Measurements from ENCODE around the gene AK5.

The AK5 gene

GRCh38 chr1:77282187-77282865 lies 507 bp downstream of the AK5 start:
- peak; percentile 53 for DNase-seq (ENCODE audit: low spot score)
- no peak for TF ChIP-seq CTCF (IDR thresholded peaks at IDR 0.05; ENCODE audit: extremely low read depth, insufficient read depth, missing control alignments)
- in situ Hi-C loops (cut with MboI; ENCODE audit: low pct_unique_long_range_greater_than_20kb, low sequenced_read_pairs, unreplicated experiment): no loop called here

DNA sequence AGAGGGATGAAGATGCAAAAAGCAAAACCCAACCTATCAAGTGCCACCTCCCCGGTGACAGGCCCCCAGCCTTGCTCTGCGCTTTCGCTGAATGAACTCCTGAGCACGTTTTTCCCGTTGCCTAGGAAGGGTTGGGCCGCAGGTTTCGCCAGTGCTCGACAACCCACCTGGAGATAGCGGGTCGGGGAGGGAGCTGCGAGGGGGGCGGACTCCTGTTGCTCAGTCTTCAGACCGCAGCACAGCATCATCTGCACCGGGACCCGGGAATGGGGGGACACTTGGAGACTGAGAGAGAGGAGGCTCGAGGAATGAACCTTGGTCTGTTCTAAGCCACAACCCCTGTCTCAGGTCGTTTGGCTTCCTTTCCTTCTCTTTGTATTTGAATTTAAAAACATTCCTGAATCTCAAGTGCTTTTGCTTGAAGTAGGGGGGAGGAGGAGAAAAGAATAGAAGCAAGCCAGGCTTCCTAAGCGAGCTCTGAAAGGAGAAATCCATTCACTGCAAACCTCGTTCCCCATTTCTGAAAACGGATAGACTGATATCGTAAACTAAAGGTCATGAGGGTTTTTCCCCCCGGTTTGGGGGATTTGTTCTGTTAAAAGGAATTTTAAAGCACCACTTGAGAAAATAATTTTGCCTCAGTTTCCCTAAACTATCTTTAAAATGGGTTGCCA lies 1.2 kb downstream of the AK5 start:
- no peak for TF ChIP-seq CTCF (IDR thresholded peaks at IDR 0.05; ENCODE audit: extremely low read depth, insufficient read depth, missing control alignments)
- no peak for DNase-seq (ENCODE audit: low spot score)
- in situ Hi-C loops (cut with MboI; ENCODE audit: low pct_unique_long_range_greater_than_20kb, low sequenced_read_pairs, unreplicated experiment): no loop called here

- DNase-seq (ENCODE audit: low spot score): no peak
- no peak for TF ChIP-seq CTCF (IDR thresholded peaks at IDR 0.05; ENCODE audit: extremely low read depth, insufficient read depth, missing control alignments)
- in situ Hi-C loops (cut with MboI; ENCODE audit: low pct_unique_long_range_greater_than_20kb, low sequenced_read_pairs, unreplicated experiment): no loop called here
Measured at GRCh38 chr1:77283701-77284425, 2.0 kb downstream of the AK5 start.

GRCh38 chr1:77287535-77287934 lies 5.7 kb downstream of the AK5 start:
- no peak for DNase-seq (ENCODE audit: low spot score)
- no peak for TF ChIP-seq CTCF (IDR thresholded peaks at IDR 0.05; ENCODE audit: extremely low read depth, insufficient read depth, missing control alignments)
- in situ Hi-C loops (cut with MboI; ENCODE audit: low pct_unique_long_range_greater_than_20kb, low sequenced_read_pairs, unreplicated experiment): no loop called here

- no peak for DNase-seq (ENCODE audit: low spot score)
- TF ChIP-seq CTCF (IDR thresholded peaks at IDR 0.05; ENCODE audit: extremely low read depth, insufficient read depth, missing control alignments): no peak
- in situ Hi-C loops (cut with MboI; ENCODE audit: low pct_unique_long_range_greater_than_20kb, low sequenced_read_pairs, unreplicated experiment): no loop called here
Measured at GRCh38 chr1:77288275-77288674, 6.5 kb downstream of the AK5 start.

GRCh38 chr1:77290576-77290975 lies 8.8 kb downstream of the AK5 start:
- DNase-seq (ENCODE audit: low spot score): no peak
- in situ Hi-C loops (cut with MboI; ENCODE audit: low pct_unique_long_range_greater_than_20kb, low sequenced_read_pairs, unreplicated experiment): no loop called here

More at GRCh38 chr1:77290576-77290975, 8.8 kb downstream of the AK5 start:
- TF ChIP-seq CTCF (IDR thresholded peaks at IDR 0.05; ENCODE audit: extremely low read depth, insufficient read depth, missing control alignments): no peak
